ENCODE results near the gene ARHGAP29. TPM values are rescaled to one million over a fixed set of nuclear protein-coding genes. Genes with fewer than 3 reads are reported as not detected.

The ARHGAP29 gene
- total and polyA plus RNA-seq, 2 of the 8 experiments (the other 6 are each of a cell fraction or from before 2014, with no cell fraction given), result 0.57 to 3.2 TPM

- no peaks in the 10 kb centered on the region for H3K9me3 ChIP-seq (ENCODE audit: insufficient read depth in 2 of 2, low read depth in 1 of 2, low read length in 1 of 2)
- no peak for TF ChIP-seq EP300 (IDR thresholded peaks at IDR 0.05; ENCODE audit: borderline replicate concordance in 1 of 2, low read depth in 2 of 2, low read length in 2 of 2)
- no peak for TF ChIP-seq POLR2AphosphoS5 (IDR thresholded peaks at IDR 0.05; ENCODE audit: low read depth, low read length)
- TF ChIP-seq NANOG (IDR thresholded peaks at IDR 0.05; ENCODE audit: insufficient read depth, low read depth, low read length, poor library complexity, severe bottlenecking), result no peak
- no peak for TF ChIP-seq SP1 (IDR thresholded peaks at IDR 0.05; ENCODE audit: low read depth, low read length)
- TF ChIP-seq SIN3A (conservative IDR thresholded peaks at IDR 0.05 in 1 of 2, IDR thresholded peaks at IDR 0.05 in 1 of 2; ENCODE audit: low read depth in 1 of 2, low read length in 2 of 2), result no peak
- no peak for TF ChIP-seq RFX5 (IDR thresholded peaks at IDR 0.05; ENCODE audit: borderline replicate concordance, low read depth, low read length)
- no peak for TF ChIP-seq BACH1 (IDR thresholded peaks at IDR 0.05; ENCODE audit: low read length)
- TF ChIP-seq CTBP2 (IDR thresholded peaks at IDR 0.05; ENCODE audit: borderline replicate concordance, insufficient read depth, insufficient read length, low read length), result no peak
- no peak overlapping the region for H2AFZ ChIP-seq (ENCODE audit: low read length)
- no peak overlapping the region; a peak in 1 of 4 replicates for H3K4me2 ChIP-seq (ENCODE audit: insufficient read depth in 1 of 2, low read depth in 2 of 2, low read length in 2 of 2)
- H3K4me1 ChIP-seq (replicated peaks in 1 of 4; ENCODE audit: control insufficient read depth in 3 of 4, insufficient read depth in 4 of 4, low read length in 3 of 4), result peaks cover 0 to 2% (median 0%) of the 10 kb centered on the region in 4 experiments; a peak in 1 of 7 replicates
- no peak overlapping the region for H2BK15ac ChIP-seq (ENCODE audit: low read length)
- H3K27ac ChIP-seq (ENCODE audit: low read depth, low read length), result no peak overlapping the region
- no peak overlapping the region for H2BK120ac ChIP-seq (replicated peaks; ENCODE audit: low read depth, low read length)
- H3K23me2 ChIP-seq (ENCODE audit: low read depth, low read length), result peaks cover 11% of the 10 kb centered on the region; the same call in 1 of the 2 replicates
- peaks cover 17 to 40% (median 32%) of the 10 kb centered on the region in 4 experiments for H3K27me3 ChIP-seq (replicated peaks in 1 of 4; ENCODE audit: control insufficient read depth in 3 of 4, extremely low read depth in 1 of 4, insufficient read depth in 3 of 4, low read length in 3 of 4)
- no peak overlapping the region for H2AK5ac ChIP-seq (ENCODE audit: low read depth, low read length)
- no peaks in the 10 kb centered on the region for H3K79me1 ChIP-seq (ENCODE audit: low read depth, low read length)
- no peak overlapping the region for H2BK12ac ChIP-seq (ENCODE audit: low read depth, low read length)
- H3K18ac ChIP-seq (ENCODE audit: extremely low read depth, low read length), result no peak overlapping the region
- H2BK5ac ChIP-seq (ENCODE audit: low read depth, low read length), result no peak overlapping the region
- no peaks in the 10 kb centered on the region for H3K79me2 ChIP-seq (ENCODE audit: control insufficient read depth in 1 of 2, insufficient read depth in 2 of 2, low read length in 2 of 2)
- H4K20me1 ChIP-seq (replicated peaks in 1 of 2; ENCODE audit: control insufficient read depth in 1 of 2, insufficient read depth in 2 of 2, low read length in 2 of 2), result no peaks in the 10 kb centered on the region
- no peak for FAIRE-seq
- H3K4ac ChIP-seq (replicated peaks; ENCODE audit: insufficient read length, low read depth, low read length), result no peak overlapping the region
- 63% methylated on average over 9 of the region's 9 CpGs; no CpG with 5 or more reads in 1 of the 2 experiments for WGBS, 2 experiments (ENCODE audit: extremely low coverage in 1 of 2, insufficient coverage in 1 of 2, insufficient read length in 1 of 2, insufficient replicate concordance in 2 of 2, low coverage in 1 of 2, low lambda C conversion rate in 2 of 2, missing lambda C conversion rate in 1 of 2)
- H4K91ac ChIP-seq (replicated peaks; ENCODE audit: insufficient read length, low read length), result no peak overlapping the region
- no peaks in the 10 kb centered on the region for H3K36me3 ChIP-seq (ENCODE audit: control insufficient read depth in 2 of 4, insufficient read depth in 4 of 4, low read length in 3 of 4)
- H3K56ac ChIP-seq (replicated peaks; ENCODE audit: insufficient read length, low read depth, low read length), result no peak overlapping the region
- no peak overlapping the region for H2BK20ac ChIP-seq (ENCODE audit: low read length)
- CTCF ChIA-PET (ENCODE audit: partially characterized antibody), result interaction anchor here (0.6 to 13.1 kb wide), 9 partner anchors 10 to 570 kb away, joined by 3 to 151 read pairs (median 4); no protein-coding TSS in a partner anchor
- POLR2A ChIA-PET (ENCODE audit: partially characterized antibody), result interaction anchor here (2.7 kb wide), 1 partner anchor 12 kb away, joined by 11 read pairs; no protein-coding TSS in a partner anchor
- H4K5ac ChIP-seq (ENCODE audit: insufficient read length, low read depth, low read length), result no peak overlapping the region
- H3K23ac ChIP-seq (ENCODE audit: insufficient read length), result no peak overlapping the region
- no peak for DNase-seq (ENCODE audit: low read depth in 1 of 2, low spot score in 2 of 2)
- no peak overlapping the region for H4K8ac ChIP-seq (ENCODE audit: extremely low read depth, insufficient read depth, low read length)
- no peak overlapping the region for H3K4me3 ChIP-seq (ENCODE audit: extremely low read depth in 1 of 4, insufficient read depth in 2 of 4, low read depth in 3 of 4, low read length in 4 of 4)
- H3K9ac ChIP-seq (replicated peaks in 1 of 4; ENCODE audit: extremely low read depth in 1 of 4, low read depth in 3 of 4, low read length in 3 of 4), result no peak overlapping the region
- H3K14ac ChIP-seq (ENCODE audit: insufficient read length), result no peak overlapping the region
These were observed 2.0 kb downstream of the ARHGAP29 start for GRCh38 chr1:94235189-94236012.
